Spleen (tissue), 11 donors: ENCODE measurements around the gene DOCK1. TPM values are rescaled to one million over a fixed set of nuclear protein-coding genes. Genes with fewer than 3 reads are reported as not detected.

Experiments
- DNase-seq: peaks from one replicate; pipeline ENCODE4 v3.0.0-alpha.2; 2020
- H3K27ac ChIP-seq, 8 donors: fragments of 200-600 bp; sonication (generic) in 7 of 8; 1 replicate in 4 of 8; 2 replicates in 4 of 8; pipeline versions ENCODE4 v1.5.0 to v1.8.0; 2016 to 2021; ENCODE audit warnings: inconsistent platforms in 4 of 8, mild to moderate bottlenecking in 4 of 8, moderate library complexity in 1 of 8
- H3K27me3 ChIP-seq, 7 donors: fragments of 200-600 bp; sonication (generic) in 6 of 7; replicated peaks in 1 of 7; 1 replicate in 4 of 7; 2 replicates in 3 of 7; pipeline versions ENCODE4 v1.5.0 to v1.8.0; 2016 to 2021; ENCODE audit warnings: inconsistent platforms in 3 of 7, mild to moderate bottlenecking in 1 of 7
- H3K36me3 ChIP-seq, 6 donors: fragments of 200-600 bp; sonication (generic) in 5 of 6; 1 replicate in 4 of 6; 2 replicates in 2 of 6; pipeline versions ENCODE4 v1.5.0 to v1.8.0; 2016 to 2021; ENCODE audit warnings: inconsistent platforms in 2 of 6
- H3K4me1 ChIP-seq, 6 donors: fragments of 200-600 bp; sonication (generic) in 5 of 6; 1 replicate in 3 of 6; 2 replicates in 3 of 6; pipeline versions ENCODE4 v1.5.0 to v1.8.0; 2016 to 2021; ENCODE audit warnings: inconsistent platforms in 3 of 6
- H3K4me3 ChIP-seq, 8 donors: fragments of 200-600 bp; sonication (generic) in 7 of 8; 1 replicate in 4 of 8; 2 replicates in 4 of 8; pipeline versions ENCODE4 v1.5.0 to v1.8.0; 2016 to 2021; ENCODE audit warnings: inconsistent platforms in 4 of 8, mild to moderate bottlenecking in 4 of 8, moderate library complexity in 2 of 8
- H3K9me3 ChIP-seq, 8 donors: fragments of 200-600 bp; sonication (generic) in 7 of 8; 1 replicate in 4 of 8; 2 replicates in 4 of 8; pipeline versions ENCODE4 v1.5.0 to v1.8.0; 2016 to 2021; ENCODE audit warnings: inconsistent platforms in 4 of 8
- POLR2A ChIP-seq, 3 donors: fragments of 450-650 bp; IDR thresholded peaks; one replicate each; pipeline ENCODE4 v1.5.1; 2017; ENCODE audit warnings: antibody characterized with exemption in 3 of 3, mild to moderate bottlenecking in 1 of 3
- POLR2AphosphoS5 ChIP-seq, 3 donors: sonication (generic); formaldehyde crosslinking; IDR thresholded peaks; one replicate each; pipeline ENCODE4 v1.5.1; 2017; ENCODE audit warnings: antibody characterized with exemption in 3 of 3
- WGBS, 5 donors: extraction: QIAGEN DNeasy Blood & Tissue Kit in 3 of 5; methylation state at CpG; one replicate each; pipeline versions ENCODE4 v1.1.5 to v1.1.7; 2013 to 2018; 5-methylcytosine and 5-hydroxymethylcytosine counted together
- intact Hi-C: fragments of 100-400 bp; cut with DNase I; formaldehyde crosslinking; loops from one replicate; pipeline ENCODE4 v1.15.0; 2023; ENCODE audit warnings: low total_unique reads
- polyA plus RNA-seq, 3 donors: library from polyadenylated mRNA; stranded (reverse); fragments of 200-250 nt; gene quantifications; one replicate each; pipeline ENCODE4 v1.2.1, GENCODE V29; 2013
- total RNA-seq, 7 donors: library from RNA; depleted of rRNA in 3 of 7; stranded (reverse); fragments of >200 nt in 3 of 7; fragmentation: NEBNext Ultra II Directional in 4 of 7; extraction: Animal tissue kit (Norgen Biotek cat#: 25700) in 4 of 7; gene quantifications; one replicate each; pipeline versions ENCODE4 v1.1.0 to v1.2.1, GENCODE V29; 2016 to 2021
- TF ChIP-seq, protein P1 (sequence below), 11 experiments: fragments of 200-600 bp in 7 of 11; fragments of 450-650 bp in 4 of 11; sonication (generic) in 4 of 11; IDR thresholded peaks in 8 of 11; conservative IDR thresholded peaks in 3 of 11; 1 replicate in 7 of 11; 2 replicates in 4 of 11; pipeline versions ENCODE4 v1.4.0 to v1.8.0; 2016 to 2021; ENCODE audit warnings: antibody characterized with exemption in 11 of 11, inconsistent platforms in 4 of 11, mild to moderate bottlenecking in 1 of 11
- donor health status: healthy with polysubstance abuse.
- donor health status: DM: no; HTN: no; CAD: no; lungs with moderate emphysema.
- donor health status: DM: no; HTN: no; CAD: no.
- donor health status: Bipolar disorder and iron deficiency.
- donor health status: healthy.
- donor health status: DM: no; HTN: no; CAD: no.
- donor health status: DM: yes; HTN: yes; CAD: no.

DOCK1 gene
- total and polyA plus RNA-seq, 10 donors: 2.2 to 40.5 (median 25.1) TPM

- Histone ChIP-seq H3K27me3 (no peaks in the 10 kb centered on the region), H3K9me3 (no peaks in the 10 kb centered on the region), H3K4me1 (peaks cover 0 to 7% (median 0%) of the 10 kb centered on the region in 6 donors), H3K4me3 (no peak overlapping the region), H3K36me3 (no peaks in the 10 kb centered on the region), H3K27ac (no peak overlapping the region)
- TF ChIP-seq, protein P1, sequence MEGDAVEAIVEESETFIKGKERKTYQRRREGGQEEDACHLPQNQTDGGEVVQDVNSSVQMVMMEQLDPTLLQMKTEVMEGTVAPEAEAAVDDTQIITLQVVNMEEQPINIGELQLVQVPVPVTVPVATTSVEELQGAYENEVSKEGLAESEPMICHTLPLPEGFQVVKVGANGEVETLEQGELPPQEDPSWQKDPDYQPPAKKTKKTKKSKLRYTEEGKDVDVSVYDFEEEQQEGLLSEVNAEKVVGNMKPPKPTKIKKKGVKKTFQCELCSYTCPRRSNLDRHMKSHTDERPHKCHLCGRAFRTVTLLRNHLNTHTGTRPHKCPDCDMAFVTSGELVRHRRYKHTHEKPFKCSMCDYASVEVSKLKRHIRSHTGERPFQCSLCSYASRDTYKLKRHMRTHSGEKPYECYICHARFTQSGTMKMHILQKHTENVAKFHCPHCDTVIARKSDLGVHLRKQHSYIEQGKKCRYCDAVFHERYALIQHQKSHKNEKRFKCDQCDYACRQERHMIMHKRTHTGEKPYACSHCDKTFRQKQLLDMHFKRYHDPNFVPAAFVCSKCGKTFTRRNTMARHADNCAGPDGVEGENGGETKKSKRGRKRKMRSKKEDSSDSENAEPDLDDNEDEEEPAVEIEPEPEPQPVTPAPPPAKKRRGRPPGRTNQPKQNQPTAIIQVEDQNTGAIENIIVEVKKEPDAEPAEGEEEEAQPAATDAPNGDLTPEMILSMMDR (IDR thresholded peaks at IDR 0.05 in 8 of 11, conservative IDR thresholded peaks at IDR 0.05 in 3 of 11): no peak
- TF ChIP-seq POLR2AphosphoS5 (IDR thresholded peaks at IDR 0.05) (no peak), POLR2A (IDR thresholded peaks at IDR 0.05) (no peak)
- no peak for DNase-seq
- intact Hi-C loops: no loop called here
- 83 to 92% (median 87%) methylated on average over 7 of the region's 7 CpGs for WGBS, 5 donors
These were observed 232.2 kb downstream of the DOCK1 start for GRCh38 chr10:127137391-127137790.

GRCh38 chr10:127142136-127142535 lies 236.9 kb downstream of the DOCK1 start:
- Histone ChIP-seq H3K4me3 (no peak overlapping the region), H3K36me3 (no peaks in the 10 kb centered on the region), H3K9me3 (no peaks in the 10 kb centered on the region), H3K27me3 (no peaks in the 10 kb centered on the region), H3K4me1 (no peaks in the 10 kb centered on the region), H3K27ac (no peak overlapping the region)
- TF ChIP-seq POLR2AphosphoS5 (IDR thresholded peaks at IDR 0.05) (no peak), POLR2A (IDR thresholded peaks at IDR 0.05) (no peak)
- TF ChIP-seq, protein P1 (IDR thresholded peaks at IDR 0.05 in 8 of 11, conservative IDR thresholded peaks at IDR 0.05 in 3 of 11): no peak
- DNase-seq: no peak
- intact Hi-C loops: no loop called here
- WGBS, 5 donors: 31 to 82% (median 37%) methylated on average over 6 of the region's 6 CpGs

- 82 to 91% (median 87%) methylated on average over 5 of the region's 5 CpGs for WGBS, 5 donors
- TF ChIP-seq POLR2A (IDR thresholded peaks at IDR 0.05) (no peak), POLR2AphosphoS5 (IDR thresholded peaks at IDR 0.05) (no peak)
- TF ChIP-seq, protein P1 (IDR thresholded peaks at IDR 0.05 in 8 of 11, conservative IDR thresholded peaks at IDR 0.05 in 3 of 11): no peak
- intact Hi-C loops: no loop called here
- Histone ChIP-seq H3K36me3 (no peaks in the 10 kb centered on the region), H3K4me1 (no peaks in the 10 kb centered on the region), H3K9me3 (no peaks in the 10 kb centered on the region), H3K27me3 (no peaks in the 10 kb centered on the region), H3K27ac (no peak overlapping the region), H3K4me3 (no peak overlapping the region)
- DNase-seq: no peak
These were observed 237.6 kb downstream of the DOCK1 start for GRCh38 chr10:127142856-127143255.

DNA sequence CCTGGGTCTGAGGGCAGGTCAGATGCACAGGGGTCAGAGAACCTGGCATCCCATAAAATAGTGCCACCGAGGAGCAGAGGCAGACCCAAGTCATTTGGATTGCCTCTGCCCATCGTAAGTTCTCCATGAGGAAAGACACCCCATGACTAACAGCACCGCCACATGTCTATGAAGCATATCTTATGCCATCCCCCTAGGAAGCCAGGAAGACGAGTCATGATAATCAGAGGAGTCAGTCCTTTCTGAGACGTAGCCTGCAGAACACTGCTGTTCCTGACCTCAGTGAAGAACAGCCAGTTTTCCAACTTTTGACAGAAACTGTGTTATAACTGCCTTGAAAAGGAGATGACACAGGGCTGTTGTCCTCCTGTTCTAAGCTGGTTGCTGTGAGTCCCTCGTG lies 239.9 kb downstream of the DOCK1 start:
- Histone ChIP-seq H3K27ac (no peak overlapping the region), H3K9me3 (no peaks in the 10 kb centered on the region), H3K36me3 (no peaks in the 10 kb centered on the region), H3K4me3 (no peak overlapping the region), H3K4me1 (no peaks in the 10 kb centered on the region), H3K27me3 (no peaks in the 10 kb centered on the region)
- TF ChIP-seq POLR2A (IDR thresholded peaks at IDR 0.05): no peak
- TF ChIP-seq, protein P1 (IDR thresholded peaks at IDR 0.05 in 8 of 11, conservative IDR thresholded peaks at IDR 0.05 in 3 of 11): no peak
- no peak for TF ChIP-seq POLR2AphosphoS5 (IDR thresholded peaks at IDR 0.05)
- no peak for DNase-seq
- 78 to 95% (median 86%) methylated on average over 3 to 6 of the region's 6 CpGs for WGBS, 5 donors
- intact Hi-C loops: no loop called here
